ENCODE results near the gene SLIT3. TPM values are rescaled to one million over a fixed set of nuclear protein-coding genes. Genes with fewer than 3 reads are reported as not detected.

SLIT3 gene
- total RNA-seq, 1 experiment from 2014 or later = 0.92 TPM

- Histone ChIP-seq H3K9ac (ENCODE audit: extremely low read depth, insufficient read length, low read length) (no peak overlapping the region), H2BK15ac (ENCODE audit: low read depth, low read length) (no peak overlapping the region), H3K27ac (ENCODE audit: insufficient read length, low read depth, low read length) (no peak overlapping the region), H3K4ac (ENCODE audit: low read depth, low read length) (no peak overlapping the region), H3K23me2 (ENCODE audit: insufficient read length, low read depth, low read length, poor library complexity, severe bottlenecking) (no peaks in the 10 kb centered on the region), H2BK5ac (ENCODE audit: insufficient read length, low read length) (no peak overlapping the region), H3K4me1 (ENCODE audit: insufficient read depth, low read length) (no peaks in the 10 kb centered on the region; the same call in 1 of the 2 replicates), H4K91ac (ENCODE audit: insufficient read length, low read depth, low read length) (no peak overlapping the region), H3K14ac (ENCODE audit: insufficient read depth, low read length) (no peak overlapping the region), H2BK120ac (ENCODE audit: low read depth, low read length, poor library complexity, severe bottlenecking) (no peak overlapping the region), H4K5ac (ENCODE audit: insufficient read length, low read depth, low read length) (no peak overlapping the region), H3K9me3 (ENCODE audit: control insufficient read depth, low read depth, low read length) (no peaks in the 10 kb centered on the region), H2AK5ac (ENCODE audit: insufficient read length, low read length) (no peak overlapping the region), H3T11ph (ENCODE audit: low read length) (no peak overlapping the region), H3K23ac (ENCODE audit: insufficient read length, low read depth, low read length) (no peak overlapping the region), H3K79me1 (ENCODE audit: insufficient read depth, low read depth, low read length, poor library complexity, severe bottlenecking) (no peaks in the 10 kb centered on the region), H2AFZ (ENCODE audit: low read length) (no peak overlapping the region), H3K4me2 (ENCODE audit: insufficient read depth, insufficient read length, low read length) (no peak overlapping the region), H2BK12ac (ENCODE audit: insufficient read length, low read depth, low read length) (no peak overlapping the region), H4K8ac (replicated peaks; ENCODE audit: insufficient read length, low read depth, low read length) (no peak overlapping the region), H3K56ac (ENCODE audit: insufficient read length, low read depth, low read length) (no peak overlapping the region), H3K79me2 (ENCODE audit: insufficient read depth, low read length) (no peaks in the 10 kb centered on the region), H3K18ac (ENCODE audit: insufficient read length, low read depth, low read length) (no peak overlapping the region), H3K27me3 (ENCODE audit: insufficient read depth, low read length) (no peaks in the 10 kb centered on the region), H2BK20ac (ENCODE audit: low read depth, low read length, poor library complexity, severe bottlenecking) (no peak overlapping the region), H4K20me1 (ENCODE audit: control insufficient read depth, insufficient read depth, insufficient read length) (no peaks in the 10 kb centered on the region)
- H3K9me3 Mint-ChIP-seq = peaks cover 0 to 2% of the 10 kb centered on the region in 2 experiments; a peak in 1 of 5 replicates
- peaks cover 20 to 23% of the 10 kb centered on the region in 2 experiments for H3K4me1 Mint-ChIP-seq
- no CpG with 5 or more reads among the region's 6 CpGs for WGBS (ENCODE audit: extremely low coverage, insufficient read length, low lambda C conversion rate)
- no peak for DNase-seq
- no peaks in the 10 kb centered on the region for H3K36me3 Mint-ChIP-seq (ENCODE audit: insufficient read depth in 1 of 3, low read depth in 3 of 3)
- no peak overlapping the region for H3K4me3 Mint-ChIP-seq
- no peak overlapping the region for H3K27ac Mint-ChIP-seq
- peaks cover 7% of the 10 kb centered on the region for H3K27me3 Mint-ChIP-seq (ENCODE audit: low read depth)
- TF ChIP-seq CTCF (conservative IDR thresholded peaks at IDR 0.05) = no peak
Measured at GRCh38 chr5:169115461-169116124, 185.3 kb downstream of the SLIT3 start.
